DMS79 (cell line): ENCODE results near the gene RAB15.

ENCODE experiments used
- DNase-seq: peaks from one replicate; lab custom pipeline; 2025; lab: John Stamatoyannopoulos, UW

RAB15 gene

GRCh38 chr14:64990296-64990695 lies 18.2 kb upstream of the RAB15 start:
- DNase-seq, result no peak

GRCh38 chr14:64987438-64987767 lies 15.3 kb upstream of the RAB15 start:
- DNase-seq, result peak; percentile 75

GRCh38 chr14:64986648-64987437 lies 14.7 kb upstream of the RAB15 start, which contains the start of gene FNTB:
Gene FNTB, plus strand, starts transcription at chr14:64986895. Its CDS starts 59 bp downstream, at chr14:64986954.
- DNase-seq, result peak; percentile 97

- DNase-seq, result peak; percentile 45
Observed at GRCh38 chr14:64983439-64984310, 11.5 kb upstream of the RAB15 start.

GRCh38 chr14:64979336-64980074 lies 7.4 kb upstream of the RAB15 start:
- DNase-seq, result peak; percentile 80

- no peak for DNase-seq
Observed at GRCh38 chr14:64974563-64974962, 2.4 kb upstream of the RAB15 start.

- no peak for DNase-seq
Observed at GRCh38 chr14:64973826-64974225, 1.7 kb upstream of the RAB15 start.

GRCh38 chr14:64973026-64973442 lies 898 bp upstream of the RAB15 start:
- DNase-seq, result no peak

GRCh38 chr14:64971491-64971942 lies 619 bp downstream of the RAB15 start:
- DNase-seq, result no peak

GRCh38 chr14:64970776-64971477 lies 1.2 kb downstream of the RAB15 start:
- DNase-seq, result no peak

- no peak for DNase-seq
Observed at GRCh38 chr14:64970041-64970440, 2.1 kb downstream of the RAB15 start.

GRCh38 chr14:64968651-64969050 lies 3.5 kb downstream of the RAB15 start:
- no peak for DNase-seq

- DNase-seq, result no peak
Observed at GRCh38 chr14:64968167-64968566, 4.0 kb downstream of the RAB15 start.

- no peak for DNase-seq
Observed at GRCh38 chr14:64966976-64967375, 5.2 kb downstream of the RAB15 start.

GRCh38 chr14:64965356-64966000 lies 6.7 kb downstream of the RAB15 start:
- DNase-seq, result no peak

GRCh38 chr14:64963611-64964010 lies 8.5 kb downstream of the RAB15 start:
- no peak for DNase-seq

- DNase-seq, result peak; percentile 97
Observed at GRCh38 chr14:64960762-64961276, 11.3 kb downstream of the RAB15 start.

GRCh38 chr14:64958743-64959142 lies 13.4 kb downstream of the RAB15 start:
- DNase-seq, result no peak

GRCh38 chr14:64958201-64958600 lies 13.9 kb downstream of the RAB15 start:
- DNase-seq, result no peak

- DNase-seq, result no peak
Observed at GRCh38 chr14:64956697-64957406, 15.3 kb downstream of the RAB15 start.
